ENCODE data around the gene COPG2.

The COPG2 gene

GRCh38 chr7:130500910-130501309 is 167.6 kb downstream of the COPG2 start:
- DNase-seq (ENCODE audit: low read depth, low spot score): no peak

- no peak for DNase-seq (ENCODE audit: low read depth, low spot score)
These were observed 168.1 kb downstream of the COPG2 start for GRCh38 chr7:130500463-130500862.

GRCh38 chr7:130494431-130494858 is 174.1 kb downstream of the COPG2 start:
- no peak for DNase-seq (ENCODE audit: low read depth, low spot score)

GRCh38 chr7:130493275-130493873 is 175.2 kb downstream of the COPG2 start:
- no peak for DNase-seq (ENCODE audit: low read depth, low spot score)

GRCh38 chr7:130492523-130493274 is 175.8 kb downstream of the COPG2 start:
- no peak for DNase-seq (ENCODE audit: low read depth, low spot score)

GRCh38 chr7:130491841-130492522 is 176.6 kb downstream of the COPG2 start, which contains the start of gene MEST:
Gene MEST (plus strand): TSS chr7:130492085. CDS start chr7:130492314, 229 bp downstream.
- no peak for DNase-seq (ENCODE audit: low read depth, low spot score)

GRCh38 chr7:130490888-130491804 is 177.4 kb downstream of the COPG2 start:
- no peak for DNase-seq (ENCODE audit: low read depth, low spot score)

- no peak for DNase-seq (ENCODE audit: low read depth, low spot score)
These were observed 178.2 kb downstream of the COPG2 start for GRCh38 chr7:130490311-130490791.

- no peak for DNase-seq (ENCODE audit: low read depth, low spot score)
These were observed 179.2 kb downstream of the COPG2 start for GRCh38 chr7:130489140-130489983.

- no peak for DNase-seq (ENCODE audit: low read depth, low spot score)
These were observed 180.0 kb downstream of the COPG2 start for GRCh38 chr7:130488392-130489139.

GRCh38 chr7:130486954-130487436 is 181.6 kb downstream of the COPG2 start:
- DNase-seq (ENCODE audit: low read depth, low spot score): no peak

- no peak for DNase-seq (ENCODE audit: low read depth, low spot score)
These were observed 182.2 kb downstream of the COPG2 start for GRCh38 chr7:130486114-130486953.

- DNase-seq (ENCODE audit: low read depth, low spot score): no peak
These were observed 182.8 kb downstream of the COPG2 start for GRCh38 chr7:130485734-130486113.

GRCh38 chr7:130483031-130483430 is 185.5 kb downstream of the COPG2 start:
- DNase-seq (ENCODE audit: low read depth, low spot score): no peak

GRCh38 chr7:130481898-130482297 is 186.7 kb downstream of the COPG2 start:
- no peak for DNase-seq (ENCODE audit: low read depth, low spot score)

GRCh38 chr7:130479716-130480400 is 188.7 kb downstream of the COPG2 start:
- no peak for DNase-seq (ENCODE audit: low read depth, low spot score)

- no peak for DNase-seq (ENCODE audit: low read depth, low spot score)
These were observed 189.6 kb downstream of the COPG2 start for GRCh38 chr7:130478991-130479390.
